HCT116 (cell line): Measurements from ENCODE around the gene KCND3. TPM values are rescaled to one million over a fixed set of nuclear protein-coding genes. Genes with fewer than 3 reads are reported as not detected.

Experiments
- ATAC-seq: fragments of 200-7000 bp; cut with Tn5 transposase; 2 replicates; pipeline ENCODE4 v1.9.1; 2020; ENCODE audit warnings: mild to moderate bottlenecking, moderate library complexity
- BruUV-seq: library from RNA; stranded (reverse); fragments of 400-500 nt; replicated peaks from 2 replicates; lab custom pipeline; 2021; lab: Mats Ljungman, UMichigan
- CTCF ChIA-PET: fragments of 300-600 bp; sonication (Branson Sonifier 250); formaldehyde crosslinking; loops from one replicate; lab custom pipeline; 2021; ENCODE audit warnings: antibody characterized with exemption; lab: Charles Lee
- POLR2A ChIA-PET: fragments of 300-600, 350-600 bp; sonication (Branson Sonifier 250); formaldehyde crosslinking; loops from one replicate; lab custom pipeline; 2021; ENCODE audit warnings: antibody characterized with exemption; lab: Charles Lee
- RAD21 ChIA-PET, 2 experiments: fragments of 300-600 bp; sonication (Branson Sonifier 250); formaldehyde crosslinking; loops; one replicate each; lab custom pipeline; 2023; ENCODE audit warnings: low total read pairs in 2 of 2; ENCODE audit not compliant: uncharacterized antibody in 2 of 2, unreplicated experiment in 2 of 2, low non-redundant PET in 1 of 2; lab: Charles Lee
- DNase-seq: peaks from one replicate; pipeline ENCODE4 v3.0.0-alpha.2; 2010; ENCODE audit warnings: low read depth, low spot score
- H2AFZ ChIP-seq: fragments of 200-600 bp; shearing (Covaris generic), sonication (generic); 2 replicates; pipeline ENCODE4 v1.6.1; 2017; ENCODE audit warnings: low read depth, mixed run types, mixed read lengths, antibody characterized with exemption, low read length; ENCODE audit not compliant: poor library complexity, severe bottlenecking
- H3K27ac ChIP-seq: 2 replicates; pipeline ENCODE4 v1.5.1; 2012; ENCODE audit warnings: low read depth, low read length
- H3K27me3 ChIP-seq: fragments of 200-600 bp; sonication (generic); 2 replicates; pipeline ENCODE4 v1.6.1; 2016; ENCODE audit warnings: mixed run types, low read length, mixed read lengths; ENCODE audit not compliant: insufficient read depth
- H3K36me3 ChIP-seq, 2 experiments: fragments of 200-500 bp in 1 of 2; fragments of 200-600 bp in 1 of 2; sonication (Bioruptor generic) in 1 of 2; sonication (generic) in 1 of 2; 2 replicates each; pipeline versions ENCODE4 v1.5.1 to v1.6.1; 2014 to 2016; ENCODE audit warnings: low read length in 2 of 2, inconsistent platforms in 1 of 2, mixed read lengths in 1 of 2, mixed run types in 1 of 2; ENCODE audit not compliant: insufficient read depth in 2 of 2, control insufficient read depth in 1 of 2
- H3K4me1 ChIP-seq, 2 experiments: fragments of 200-600 bp in 1 of 2; sonication (generic) in 1 of 2; 2 replicates each; pipeline versions ENCODE4 v1.5.1 to v1.6.1; 2012 to 2017; ENCODE audit warnings: low read length in 2 of 2, inconsistent platforms in 1 of 2, mild to moderate bottlenecking in 1 of 2, mixed read lengths in 1 of 2, mixed run types in 1 of 2, moderate library complexity in 1 of 2; ENCODE audit not compliant: insufficient read depth in 2 of 2, control insufficient read depth in 1 of 2
- H3K4me2 ChIP-seq: fragments of 200-600 bp; sonication (generic); 2 replicates; pipeline ENCODE4 v1.6.1; 2017; ENCODE audit warnings: mixed run types, low read length, mixed read lengths
- H3K4me3 ChIP-seq, 2 experiments: fragments of 200-600 bp in 1 of 2; sonication (generic) in 1 of 2; replicated peaks in 1 of 2; 2 replicates each; pipeline ENCODE4 v1.5.1; 2011 to 2016; ENCODE audit warnings: low read length in 2 of 2, control low read depth in 1 of 2, low read depth in 1 of 2, mild to moderate bottlenecking in 1 of 2, mixed read lengths in 1 of 2, mixed run types in 1 of 2
- H3K79me2 ChIP-seq: fragments of 200-600 bp; sonication (generic); 2 replicates; pipeline ENCODE4 v1.6.1; 2017; ENCODE audit warnings: mild to moderate bottlenecking, mixed run types, low read length, moderate library complexity, mixed read lengths; ENCODE audit not compliant: insufficient read depth
- H3K9ac ChIP-seq: fragments of 200-600 bp; sonication (generic); 2 replicates; pipeline ENCODE4 v1.6.1; 2016; ENCODE audit warnings: low read length, mixed read lengths
- H3K9me2 ChIP-seq: fragments of 200-600 bp; sonication (generic), shearing (Covaris generic); 2 replicates; pipeline ENCODE4 v1.6.1; 2017; ENCODE audit warnings: mixed run types, mild to moderate bottlenecking, moderate library complexity; ENCODE audit not compliant: insufficient read depth
- H3K9me3 ChIP-seq, 2 experiments: fragments of 200-500 bp in 1 of 2; fragments of 200-600 bp in 1 of 2; sonication (Bioruptor generic) in 1 of 2; sonication (generic) in 1 of 2; 2 replicates each; pipeline ENCODE4 v1.6.1; 2014 to 2017; ENCODE audit warnings: low read length in 2 of 2, mixed read lengths in 2 of 2, inconsistent platforms in 1 of 2, low read depth in 1 of 2, mild to moderate bottlenecking in 1 of 2, mixed run types in 1 of 2, moderate library complexity in 1 of 2; ENCODE audit not compliant: control insufficient read depth in 1 of 2, insufficient read depth in 1 of 2
- H4K20me1 ChIP-seq: fragments of 200-600 bp; sonication (generic), shearing (Covaris generic); 2 replicates; pipeline ENCODE4 v1.6.1; 2017; ENCODE audit warnings: mixed run types, mild to moderate bottlenecking, moderate library complexity; ENCODE audit not compliant: insufficient read depth
- CEBPB ChIP-seq: IDR thresholded peaks from 2 replicates; pipeline ENCODE4 v1.6.1; 2012; ENCODE audit warnings: low read depth
- EGR1 ChIP-seq: IDR thresholded peaks from 2 replicates; pipeline ENCODE4 v1.6.1; 2012; ENCODE audit warnings: low read depth
- EZH2 ChIP-seq: fragments of 200-600 bp; sonication (generic); IDR thresholded peaks from 2 replicates; pipeline ENCODE4 v1.6.1; 2017; ENCODE audit warnings: antibody characterized with exemption, mixed run types
- EZH2phosphoT487 ChIP-seq: fragments of 200-600 bp; IDR thresholded peaks from 2 replicates; pipeline ENCODE4 v1.6.1; 2018; ENCODE audit warnings: antibody characterized with exemption, borderline replicate concordance
- FOSL1 ChIP-seq: IDR thresholded peaks from 2 replicates; pipeline ENCODE4 v1.6.1; 2012; ENCODE audit warnings: low read depth
- JUND ChIP-seq: IDR thresholded peaks from 2 replicates; pipeline ENCODE4 v1.6.1; 2012
- POLR2A ChIP-seq: IDR thresholded peaks from 2 replicates; pipeline ENCODE4 v1.7.0; 2011; ENCODE audit warnings: borderline replicate concordance; ENCODE audit not compliant: insufficient read depth, insufficient read length; ENCODE audit errors: extremely low read depth
- POLR2AphosphoS5 ChIP-seq: IDR thresholded peaks from 2 replicates; pipeline ENCODE4 v1.6.1; 2011; ENCODE audit warnings: mild to moderate bottlenecking, low read depth, low read length, moderate library complexity
- RAD21 ChIP-seq: IDR thresholded peaks from 2 replicates; pipeline ENCODE4 v1.6.1; 2012; ENCODE audit warnings: low read depth, mild to moderate bottlenecking
- SIN3A ChIP-seq: IDR thresholded peaks from 2 replicates; pipeline ENCODE4 v1.6.1; 2012; ENCODE audit warnings: low read depth
- SP1 ChIP-seq: IDR thresholded peaks from 2 replicates; pipeline ENCODE4 v1.6.1; 2012; ENCODE audit warnings: low read depth
- SRF ChIP-seq: IDR thresholded peaks from 2 replicates; pipeline ENCODE4 v1.6.1; 2012; ENCODE audit warnings: low read depth
- TCF7L2 ChIP-seq: IDR thresholded peaks from 2 replicates; pipeline ENCODE4 v1.7.0; 2011; ENCODE audit warnings: borderline replicate concordance, inconsistent platforms; ENCODE audit not compliant: insufficient read depth, insufficient read length; ENCODE audit errors: extremely low read depth
- YY1 ChIP-seq: IDR thresholded peaks from 2 replicates; pipeline ENCODE4 v1.6.1; 2011; ENCODE audit warnings: low read length, low read depth, moderate library complexity, mild to moderate bottlenecking; ENCODE audit not compliant: insufficient replicate concordance; ENCODE audit errors: extremely low read depth
- ZFX ChIP-seq: fragments of 450-650 bp; IDR thresholded peaks from 2 replicates; pipeline ENCODE4 v1.6.1; 2017
- ZNF274 ChIP-seq: fragments of 200-500 bp; sonication (Bioruptor generic); IDR thresholded peaks from 2 replicates; pipeline ENCODE4 v1.6.1; 2014; ENCODE audit warnings: mild to moderate bottlenecking, low read depth, low read length, inconsistent platforms
- intact Hi-C: fragments of 100-400 bp; cut with micrococcal nuclease; formaldehyde crosslinking; loops from 2 replicates; pipeline ENCODE4 v1.10.0; 2022
- total RNA-seq: library from RNA; stranded (reverse); gene quantifications from one replicate; pipeline ENCODE4 v1.2.1, GENCODE V29; 2021; ENCODE audit not compliant: unreplicated experiment
- TF ChIP-seq, protein P1 (sequence below): IDR thresholded peaks from 2 replicates; pipeline ENCODE4 v1.6.1; 2011; ENCODE audit warnings: mild to moderate bottlenecking, low read length, moderate library complexity; ENCODE audit not compliant: insufficient replicate concordance; ENCODE audit errors: extremely low read depth
- TF ChIP-seq, protein P2 (sequence below), 3 experiments: fragments of 200-600 bp in 1 of 3; sonication (generic) in 1 of 3; IDR thresholded peaks in 2 of 3; conservative IDR thresholded peaks in 1 of 3; 2 replicates each; pipeline ENCODE4 v1.5.1; 2012 to 2017; ENCODE audit warnings: low read depth in 2 of 3, low read length in 2 of 3, antibody characterized with exemption in 1 of 3, borderline replicate concordance in 1 of 3, control low read depth in 1 of 3, mild to moderate bottlenecking in 1 of 3, mixed read lengths in 1 of 3, mixed run types in 1 of 3, moderate library complexity in 1 of 3; ENCODE audit not compliant: insufficient read depth in 1 of 3
- TF ChIP-seq, protein P3 (sequence below): IDR thresholded peaks from 2 replicates; pipeline ENCODE4 v1.6.1; 2012; ENCODE audit warnings: low read depth
- TF ChIP-seq, protein P4 (sequence below): IDR thresholded peaks from 2 replicates; pipeline ENCODE4 v1.6.1; 2012

KCND3 gene
- total RNA-seq, 1 experiment from 2014 or later: 0.44 TPM

DNA sequence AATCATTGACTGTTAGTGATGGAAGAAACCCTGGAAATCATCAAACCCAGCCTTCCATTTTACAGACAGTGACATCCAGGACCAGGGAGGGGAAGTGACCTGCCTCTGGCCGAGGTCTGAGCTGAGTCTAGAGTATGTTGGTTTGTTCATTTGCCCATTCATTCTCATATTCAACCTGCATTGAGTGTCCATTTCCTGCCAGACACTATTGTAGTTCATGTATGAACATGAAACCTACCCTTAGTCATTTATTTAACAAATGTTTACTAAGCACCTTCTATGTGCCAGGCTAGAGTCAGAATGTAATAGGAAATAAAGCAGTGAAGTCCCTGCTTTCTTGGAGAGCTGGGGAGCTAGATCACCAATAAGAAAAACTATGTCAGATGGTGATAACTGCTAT, 51.3 kb downstream of the KCND3 start:
- Histone ChIP-seq H3K9me2 (no peaks in the 10 kb centered on the region), H3K4me1 (peaks cover 3 to 7% of the 10 kb centered on the region in 2 experiments; a peak in 2 of 4 replicates), H3K9ac (no peak overlapping the region), H3K27ac (no peak overlapping the region), H3K9me3 (no peaks in the 10 kb centered on the region), H3K36me3 (no peaks in the 10 kb centered on the region), H4K20me1 (no peaks in the 10 kb centered on the region), H2AFZ (no peak overlapping the region)
- CTCF ChIA-PET: no interaction called here
- DNase-seq: no peak
- BruUV-seq: no TSS peak
- ATAC-seq: no peak
- intact Hi-C loops: no loop called here
- no peak for TF ChIP-seq RAD21
- TF ChIP-seq, protein P1, sequence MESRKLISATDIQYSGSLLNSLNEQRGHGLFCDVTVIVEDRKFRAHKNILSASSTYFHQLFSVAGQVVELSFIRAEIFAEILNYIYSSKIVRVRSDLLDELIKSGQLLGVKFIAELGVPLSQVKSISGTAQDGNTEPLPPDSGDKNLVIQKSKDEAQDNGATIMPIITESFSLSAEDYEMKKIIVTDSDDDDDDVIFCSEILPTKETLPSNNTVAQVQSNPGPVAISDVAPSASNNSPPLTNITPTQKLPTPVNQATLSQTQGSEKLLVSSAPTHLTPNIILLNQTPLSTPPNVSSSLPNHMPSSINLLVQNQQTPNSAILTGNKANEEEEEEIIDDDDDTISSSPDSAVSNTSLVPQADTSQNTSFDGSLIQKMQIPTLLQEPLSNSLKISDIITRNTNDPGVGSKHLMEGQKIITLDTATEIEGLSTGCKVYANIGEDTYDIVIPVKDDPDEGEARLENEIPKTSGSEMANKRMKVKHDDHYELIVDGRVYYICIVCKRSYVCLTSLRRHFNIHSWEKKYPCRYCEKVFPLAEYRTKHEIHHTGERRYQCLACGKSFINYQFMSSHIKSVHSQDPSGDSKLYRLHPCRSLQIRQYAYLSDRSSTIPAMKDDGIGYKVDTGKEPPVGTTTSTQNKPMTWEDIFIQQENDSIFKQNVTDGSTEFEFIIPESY: no peak
- no peak for TF ChIP-seq SP1
- no peak for TF ChIP-seq EZH2phosphoT487
- TF ChIP-seq, protein P2, sequence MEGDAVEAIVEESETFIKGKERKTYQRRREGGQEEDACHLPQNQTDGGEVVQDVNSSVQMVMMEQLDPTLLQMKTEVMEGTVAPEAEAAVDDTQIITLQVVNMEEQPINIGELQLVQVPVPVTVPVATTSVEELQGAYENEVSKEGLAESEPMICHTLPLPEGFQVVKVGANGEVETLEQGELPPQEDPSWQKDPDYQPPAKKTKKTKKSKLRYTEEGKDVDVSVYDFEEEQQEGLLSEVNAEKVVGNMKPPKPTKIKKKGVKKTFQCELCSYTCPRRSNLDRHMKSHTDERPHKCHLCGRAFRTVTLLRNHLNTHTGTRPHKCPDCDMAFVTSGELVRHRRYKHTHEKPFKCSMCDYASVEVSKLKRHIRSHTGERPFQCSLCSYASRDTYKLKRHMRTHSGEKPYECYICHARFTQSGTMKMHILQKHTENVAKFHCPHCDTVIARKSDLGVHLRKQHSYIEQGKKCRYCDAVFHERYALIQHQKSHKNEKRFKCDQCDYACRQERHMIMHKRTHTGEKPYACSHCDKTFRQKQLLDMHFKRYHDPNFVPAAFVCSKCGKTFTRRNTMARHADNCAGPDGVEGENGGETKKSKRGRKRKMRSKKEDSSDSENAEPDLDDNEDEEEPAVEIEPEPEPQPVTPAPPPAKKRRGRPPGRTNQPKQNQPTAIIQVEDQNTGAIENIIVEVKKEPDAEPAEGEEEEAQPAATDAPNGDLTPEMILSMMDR (IDR thresholded peaks at IDR 0.05 in 2 of 3, conservative IDR thresholded peaks at IDR 0.05 in 1 of 3; ENCODE audit: borderline replicate concordance in 1 of 3, insufficient read depth in 1 of 3, low read depth in 2 of 3, low read length in 2 of 3): no peak
- TF ChIP-seq, protein P3, sequence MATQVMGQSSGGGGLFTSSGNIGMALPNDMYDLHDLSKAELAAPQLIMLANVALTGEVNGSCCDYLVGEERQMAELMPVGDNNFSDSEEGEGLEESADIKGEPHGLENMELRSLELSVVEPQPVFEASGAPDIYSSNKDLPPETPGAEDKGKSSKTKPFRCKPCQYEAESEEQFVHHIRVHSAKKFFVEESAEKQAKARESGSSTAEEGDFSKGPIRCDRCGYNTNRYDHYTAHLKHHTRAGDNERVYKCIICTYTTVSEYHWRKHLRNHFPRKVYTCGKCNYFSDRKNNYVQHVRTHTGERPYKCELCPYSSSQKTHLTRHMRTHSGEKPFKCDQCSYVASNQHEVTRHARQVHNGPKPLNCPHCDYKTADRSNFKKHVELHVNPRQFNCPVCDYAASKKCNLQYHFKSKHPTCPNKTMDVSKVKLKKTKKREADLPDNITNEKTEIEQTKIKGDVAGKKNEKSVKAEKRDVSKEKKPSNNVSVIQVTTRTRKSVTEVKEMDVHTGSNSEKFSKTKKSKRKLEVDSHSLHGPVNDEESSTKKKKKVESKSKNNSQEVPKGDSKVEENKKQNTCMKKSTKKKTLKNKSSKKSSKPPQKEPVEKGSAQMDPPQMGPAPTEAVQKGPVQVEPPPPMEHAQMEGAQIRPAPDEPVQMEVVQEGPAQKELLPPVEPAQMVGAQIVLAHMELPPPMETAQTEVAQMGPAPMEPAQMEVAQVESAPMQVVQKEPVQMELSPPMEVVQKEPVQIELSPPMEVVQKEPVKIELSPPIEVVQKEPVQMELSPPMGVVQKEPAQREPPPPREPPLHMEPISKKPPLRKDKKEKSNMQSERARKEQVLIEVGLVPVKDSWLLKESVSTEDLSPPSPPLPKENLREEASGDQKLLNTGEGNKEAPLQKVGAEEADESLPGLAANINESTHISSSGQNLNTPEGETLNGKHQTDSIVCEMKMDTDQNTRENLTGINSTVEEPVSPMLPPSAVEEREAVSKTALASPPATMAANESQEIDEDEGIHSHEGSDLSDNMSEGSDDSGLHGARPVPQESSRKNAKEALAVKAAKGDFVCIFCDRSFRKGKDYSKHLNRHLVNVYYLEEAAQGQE: no peak
- no peak for TF ChIP-seq TCF7L2
- TF ChIP-seq ZFX: no peak
- no peak for TF ChIP-seq JUND
- no peak for TF ChIP-seq POLR2AphosphoS5
- TF ChIP-seq CEBPB: no peak
- no peak for TF ChIP-seq EZH2
- TF ChIP-seq, protein P4, sequence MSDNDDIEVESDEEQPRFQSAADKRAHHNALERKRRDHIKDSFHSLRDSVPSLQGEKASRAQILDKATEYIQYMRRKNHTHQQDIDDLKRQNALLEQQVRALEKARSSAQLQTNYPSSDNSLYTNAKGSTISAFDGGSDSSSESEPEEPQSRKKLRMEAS: no peak
- no peak for TF ChIP-seq FOSL1
- TF ChIP-seq SRF: no peak
- TF ChIP-seq SIN3A: no peak
- TF ChIP-seq EGR1: no peak
- no peak for TF ChIP-seq POLR2A
- TF ChIP-seq YY1: no peak
- no peak for TF ChIP-seq ZNF274
- TF ChIP-seq, all 23 proteins: peak for 0
- Histone ChIP-seq H3K27me3 (peaks cover 18% of the 10 kb centered on the region), H3K4me3 (no peak overlapping the region), H3K4me2 (no peak overlapping the region), H3K79me2 (no peaks in the 10 kb centered on the region)
- RAD21 ChIA-PET: no interaction called here
- POLR2A ChIA-PET: no interaction called here
